Brain pericyte (primary cell): ENCODE results near the gene NKX2-2.

ENCODE experiments used
- DNase-seq: peaks from one replicate; pipeline ENCODE4 v3.0.0-alpha.2; 2012; ENCODE audit warnings: low read depth, low spot score

The NKX2-2 gene

DNA sequence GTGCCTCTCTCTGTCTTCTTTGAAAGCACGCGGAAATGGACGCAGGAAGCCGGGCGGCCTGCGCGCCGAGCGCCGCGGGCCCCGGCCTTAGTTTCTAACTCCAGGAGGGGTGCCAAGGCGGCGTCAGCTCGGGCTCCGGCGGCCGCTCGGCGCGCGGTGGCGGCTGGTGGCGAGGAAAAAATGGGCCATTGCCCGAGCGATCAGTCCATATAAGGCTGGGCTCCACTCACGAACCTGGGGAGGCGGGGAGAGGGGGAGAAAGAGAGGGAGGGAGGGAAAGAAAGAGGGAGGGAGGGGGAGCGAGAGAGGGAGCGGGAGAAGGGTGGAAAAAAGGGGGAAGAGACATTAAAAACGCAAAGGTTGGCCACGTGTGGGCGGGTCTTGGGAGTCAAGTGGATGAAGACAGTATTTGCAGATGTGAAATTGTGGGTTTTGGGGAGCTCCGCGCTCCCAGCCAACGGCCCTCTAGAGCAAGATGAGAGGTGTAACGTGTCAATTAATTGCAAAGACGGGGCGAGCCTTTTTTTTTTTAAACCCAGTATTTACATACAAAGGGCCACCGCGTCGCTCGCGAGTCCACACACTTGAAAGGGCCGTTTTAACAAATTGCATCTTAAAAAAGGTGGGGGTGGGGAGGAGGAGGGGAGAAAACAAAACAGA is at the start of gene NKX2-2:
Gene NKX2-2, minus strand, starts transcription at position 184 of the 660 bp plus-strand sequence. CDS start 395 bp downstream, outside the sequence.
- no peak for DNase-seq

DNA sequence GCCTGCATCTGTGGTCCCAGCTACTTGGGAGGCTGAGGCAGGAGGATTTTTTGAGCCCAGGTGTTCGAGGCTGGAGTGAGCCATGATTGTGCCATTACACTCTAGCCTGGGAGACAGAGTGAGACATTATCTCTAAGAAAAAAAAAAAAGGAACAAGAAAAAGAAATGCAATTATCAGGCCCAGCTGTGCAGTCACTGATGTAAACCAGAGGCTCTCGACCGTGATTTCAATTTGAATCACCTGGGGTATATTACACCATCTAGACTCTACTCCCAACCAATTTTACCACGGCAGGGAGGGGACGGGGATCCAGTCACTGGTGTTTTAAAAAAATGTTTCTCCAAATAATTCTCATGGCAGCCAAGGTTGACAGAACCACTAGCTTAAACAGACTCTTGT is 48.8 kb upstream of the NKX2-2 start:
- DNase-seq, result no peak

DNA sequence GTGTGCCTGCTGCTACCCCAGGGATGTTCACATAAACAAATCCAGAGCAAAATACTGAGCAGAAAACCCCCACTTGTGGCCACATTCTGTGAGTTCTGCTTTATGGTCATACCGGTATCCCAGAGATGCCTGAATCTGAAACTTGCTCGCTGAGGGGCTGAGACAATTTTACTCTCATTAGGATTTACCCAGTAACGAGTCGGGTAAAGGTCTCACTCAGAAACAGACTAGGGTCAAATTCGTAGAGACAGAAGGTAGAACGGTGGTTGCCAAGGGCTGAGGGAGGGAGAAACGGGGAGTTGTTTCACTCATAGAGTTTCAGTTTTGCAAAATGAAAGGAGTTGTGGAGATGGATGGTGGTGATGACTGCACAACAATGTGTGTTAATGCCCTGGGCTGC is 45.4 kb upstream of the NKX2-2 start:
- DNase-seq, result no peak

DNA sequence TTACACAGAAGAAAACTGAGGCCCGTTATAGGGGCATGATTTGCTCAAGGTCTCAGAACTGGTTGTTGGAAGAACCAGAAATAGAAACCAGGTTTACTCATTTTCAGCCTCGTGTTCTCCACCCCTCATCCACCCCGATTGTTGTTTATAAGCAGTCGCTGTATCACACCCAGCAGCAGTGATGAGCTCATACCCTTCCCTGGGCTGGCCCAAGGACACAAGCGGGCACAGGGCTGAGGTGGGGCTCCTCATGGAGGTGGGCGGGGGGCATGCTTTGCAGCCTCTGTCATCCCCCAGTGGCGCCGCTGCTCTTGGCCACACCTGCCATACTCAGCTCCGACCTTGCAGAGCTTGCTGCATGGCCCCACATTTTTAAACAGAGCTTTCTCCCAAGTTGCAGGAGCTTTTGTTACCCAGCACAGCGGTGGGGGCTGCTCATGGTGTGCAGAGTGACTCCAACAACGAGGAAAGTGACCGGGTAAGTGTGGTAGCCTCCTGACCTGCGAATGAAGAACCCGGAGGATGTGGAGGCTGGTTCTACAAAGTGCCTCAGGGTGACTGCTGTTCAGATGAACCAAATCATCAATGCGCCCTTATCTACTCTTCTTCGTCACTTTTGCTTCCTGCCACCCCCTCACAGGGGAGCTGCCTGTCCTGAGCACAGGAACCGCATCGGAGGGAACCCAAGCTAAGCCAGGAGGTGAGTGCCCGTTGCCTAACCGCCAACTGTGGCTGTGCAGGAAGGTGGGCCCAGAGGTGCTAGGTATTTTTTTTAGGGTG is 43.6 kb upstream of the NKX2-2 start:
- DNase-seq, result no peak

DNA sequence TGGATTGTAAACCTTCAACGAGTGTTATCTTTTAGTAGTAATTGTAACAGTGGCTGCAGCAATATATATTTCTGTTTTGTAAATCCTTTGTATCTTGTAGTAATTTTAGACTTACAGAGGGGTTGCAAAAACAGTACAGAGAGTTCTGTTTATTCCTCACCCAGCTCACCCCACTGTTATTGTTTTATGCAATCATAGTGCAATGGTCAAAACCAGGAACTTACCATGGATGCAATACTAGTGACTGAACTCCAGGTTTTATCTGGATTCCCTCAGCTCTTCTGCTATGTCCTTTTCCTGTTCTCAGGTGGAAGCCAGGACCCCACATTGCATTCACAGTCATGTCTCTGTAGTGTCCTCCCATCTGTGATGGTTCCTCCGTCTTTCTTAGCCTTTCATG is 42.5 kb upstream of the NKX2-2 start:
- no peak for DNase-seq

DNA sequence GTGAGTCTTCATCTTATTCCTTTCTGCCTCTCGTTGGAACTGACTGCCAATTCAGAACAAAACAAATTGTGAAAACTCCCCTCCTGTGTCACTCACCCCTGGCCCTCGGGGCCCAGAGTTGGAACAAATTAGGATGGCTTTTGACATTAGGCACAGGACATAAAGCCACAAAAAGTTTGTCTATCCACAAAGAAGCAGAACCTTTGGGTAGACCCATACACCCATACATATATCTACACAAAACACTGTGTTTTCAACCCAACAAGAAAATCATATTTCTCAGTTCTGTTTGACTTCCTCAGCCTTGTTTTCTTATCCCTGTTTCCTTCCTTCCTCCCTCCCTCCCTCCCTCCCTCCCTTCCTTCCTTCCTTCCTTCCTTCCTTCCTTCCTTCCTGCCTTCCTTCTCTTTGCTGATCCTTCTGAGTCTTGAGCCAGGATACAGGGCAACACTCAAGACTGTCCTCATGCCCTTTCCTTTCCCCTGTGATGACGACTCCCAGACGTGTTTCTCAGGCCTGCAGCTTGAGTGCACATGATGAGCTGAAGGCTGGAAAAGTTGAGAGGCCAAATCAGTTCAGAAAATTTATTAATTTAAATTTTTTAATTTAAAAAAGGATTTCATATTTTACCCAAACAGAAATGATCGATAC is 41.7 kb upstream of the NKX2-2 start:
- DNase-seq, result no peak

DNA sequence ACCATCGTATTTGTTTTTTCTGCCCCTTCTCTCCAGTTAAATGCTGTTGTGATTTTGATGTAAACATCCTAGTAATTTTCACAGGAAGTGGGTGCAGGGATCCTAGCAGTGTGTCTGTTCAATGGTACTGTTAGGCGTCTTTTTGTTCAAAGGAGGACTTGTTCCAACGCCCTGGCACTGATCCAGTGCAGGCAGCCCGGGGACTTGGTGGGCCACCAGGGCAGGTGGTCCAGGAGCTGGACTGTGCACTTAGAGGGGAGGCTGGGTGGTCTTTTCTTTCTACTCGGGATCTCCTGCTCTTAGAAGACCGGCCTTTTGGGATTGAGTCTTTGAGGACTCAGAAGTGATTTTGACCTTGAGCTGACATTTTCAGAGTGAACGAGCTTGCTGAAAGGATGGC is 41.1 kb upstream of the NKX2-2 start:
- no peak for DNase-seq

DNA sequence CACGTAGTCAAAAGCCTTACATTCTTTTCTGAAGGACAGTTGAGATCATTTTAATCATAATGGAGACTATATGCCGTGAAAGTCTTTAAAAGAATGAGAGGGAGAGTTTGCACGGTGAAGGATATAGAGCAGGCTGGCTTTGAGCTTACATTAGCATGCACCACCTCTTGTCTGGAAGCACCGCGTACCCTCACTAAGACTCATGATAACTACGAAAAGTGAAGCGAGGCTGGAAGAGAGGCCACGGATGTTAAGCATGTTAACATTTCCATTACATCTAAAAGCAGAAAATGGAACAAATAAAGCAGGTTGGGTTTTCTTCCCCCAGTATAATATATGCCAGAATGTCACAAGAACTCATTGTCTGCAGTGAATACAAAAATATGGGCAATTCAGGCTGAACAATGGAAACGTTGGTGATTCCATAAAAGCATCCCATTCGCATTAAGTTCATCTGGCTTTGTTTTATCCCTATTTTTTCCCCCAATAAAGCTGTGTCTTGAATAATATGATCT is 40.6 kb upstream of the NKX2-2 start:
- DNase-seq, result no peak

DNA sequence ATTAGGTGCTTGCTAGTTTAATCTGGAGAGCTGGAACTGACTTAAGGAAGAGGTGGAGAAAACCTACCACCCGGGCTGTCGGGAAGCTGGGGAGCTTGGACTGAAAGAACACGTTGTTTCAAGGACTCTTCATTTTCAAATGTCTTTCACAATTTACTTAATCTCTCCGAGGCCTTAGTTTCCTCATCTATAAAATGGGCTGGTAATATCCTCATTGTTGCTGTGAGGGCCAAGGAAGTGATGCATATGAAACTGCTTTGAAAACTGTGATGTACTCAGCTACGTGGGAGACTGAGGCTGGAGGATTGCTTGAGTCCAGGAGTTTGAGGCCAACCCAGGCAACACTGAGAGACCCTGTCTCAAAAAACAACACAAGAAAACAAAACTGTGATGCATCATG is 36.7 kb upstream of the NKX2-2 start:
- DNase-seq, result no peak

DNA sequence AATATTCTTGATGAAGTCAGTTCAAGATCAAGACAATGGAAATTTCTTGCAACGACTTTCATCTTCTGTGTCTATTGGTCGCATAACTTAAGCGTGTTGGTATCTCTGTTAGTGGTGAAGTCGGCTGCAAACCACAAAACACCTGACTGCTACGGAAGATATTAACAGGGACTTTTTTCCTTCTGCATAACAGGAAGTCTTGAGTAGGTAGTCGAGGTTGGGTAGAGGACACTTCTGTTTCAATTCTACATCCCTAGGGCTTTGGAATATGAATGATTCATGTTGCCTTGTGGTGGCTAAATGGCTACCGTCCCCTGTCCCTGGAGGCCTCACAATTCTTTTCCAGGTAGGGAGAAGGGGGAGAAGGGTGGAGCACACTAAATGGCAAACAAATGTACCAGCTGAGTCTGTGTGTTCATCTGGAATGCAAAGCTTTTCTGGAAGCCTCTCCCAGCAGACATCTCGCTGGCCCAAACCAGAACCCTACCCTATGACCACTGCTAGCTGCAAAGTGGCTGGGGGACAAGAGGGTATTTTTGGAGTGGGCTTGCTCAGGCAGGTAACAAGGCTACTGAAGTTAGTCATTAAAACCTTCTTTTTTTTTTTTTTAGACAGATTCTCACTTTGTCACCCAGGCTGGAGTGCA is 34.6 kb upstream of the NKX2-2 start:
- no peak for DNase-seq

DNA sequence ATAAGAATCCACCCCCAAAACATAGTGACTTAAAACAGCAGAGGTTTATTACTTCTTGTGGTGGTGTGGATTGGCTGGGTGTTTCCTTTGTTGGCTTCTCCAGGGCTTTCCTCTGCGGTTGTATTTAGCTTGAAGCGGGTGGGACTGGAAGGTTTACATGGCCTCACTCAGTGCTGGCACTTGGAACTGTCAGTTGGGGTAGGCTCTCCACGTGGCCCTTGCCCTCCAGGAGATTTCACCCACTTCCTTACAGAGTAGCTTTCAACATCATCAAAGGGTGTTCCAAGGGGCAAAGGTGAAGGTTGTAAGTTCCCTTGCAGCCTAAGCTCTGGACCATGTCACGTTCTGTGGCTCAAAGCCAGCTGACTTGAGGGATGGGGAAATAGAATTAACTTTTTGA is 32.5 kb upstream of the NKX2-2 start:
- no peak for DNase-seq

DNA sequence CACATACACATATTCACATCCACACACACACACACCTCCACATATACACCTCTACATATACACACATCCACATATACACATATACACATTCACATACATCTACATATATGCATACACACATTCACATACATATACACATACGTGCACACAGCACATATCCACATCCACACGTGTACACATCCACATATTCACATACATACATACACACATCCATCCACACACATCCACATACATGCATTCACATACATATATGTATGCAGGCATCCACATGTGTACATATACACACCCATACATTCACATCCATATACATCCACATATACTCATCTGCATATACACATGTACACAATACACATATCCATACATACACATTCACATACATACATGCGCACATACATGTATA is 25.6 kb upstream of the NKX2-2 start:
- DNase-seq, result no peak

DNA sequence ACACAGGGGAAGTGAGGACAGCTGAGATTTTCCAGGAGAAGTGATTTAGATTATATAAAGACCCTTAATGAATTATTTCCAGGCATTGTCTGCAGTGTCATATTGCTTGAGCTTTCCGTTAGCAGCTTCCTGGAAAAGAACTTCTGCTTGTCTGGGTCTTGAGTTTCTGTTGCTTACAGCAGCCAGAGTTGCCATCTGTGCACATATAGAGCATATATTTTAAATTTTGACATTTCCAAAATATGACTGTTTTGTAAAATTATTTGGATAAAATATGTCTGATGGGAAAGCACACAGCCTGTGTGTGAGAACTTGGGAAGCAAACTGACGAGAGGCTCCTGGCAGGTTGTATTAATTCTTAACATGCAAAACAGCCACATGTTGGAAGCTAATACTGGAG is 21.0 kb upstream of the NKX2-2 start:
- no peak for DNase-seq

DNA sequence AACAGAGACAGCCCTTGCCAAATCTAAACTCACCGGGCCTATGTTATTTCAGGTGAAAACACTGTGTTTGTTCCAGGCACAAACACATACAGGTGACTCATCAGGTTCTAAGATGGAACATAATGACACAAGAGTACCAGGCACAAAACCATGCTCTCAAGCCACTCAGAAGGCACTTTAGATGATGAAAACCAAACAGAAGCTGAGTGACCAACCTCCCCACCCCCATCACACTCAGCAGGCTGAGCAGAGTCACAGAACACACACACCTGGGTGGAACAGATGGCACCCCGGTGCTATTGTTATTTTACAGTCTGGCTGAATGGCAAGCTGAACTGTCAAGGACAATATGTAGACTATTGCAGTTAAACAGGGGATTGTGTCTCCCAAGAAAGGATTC is 20.6 kb upstream of the NKX2-2 start:
- DNase-seq, result no peak

DNA sequence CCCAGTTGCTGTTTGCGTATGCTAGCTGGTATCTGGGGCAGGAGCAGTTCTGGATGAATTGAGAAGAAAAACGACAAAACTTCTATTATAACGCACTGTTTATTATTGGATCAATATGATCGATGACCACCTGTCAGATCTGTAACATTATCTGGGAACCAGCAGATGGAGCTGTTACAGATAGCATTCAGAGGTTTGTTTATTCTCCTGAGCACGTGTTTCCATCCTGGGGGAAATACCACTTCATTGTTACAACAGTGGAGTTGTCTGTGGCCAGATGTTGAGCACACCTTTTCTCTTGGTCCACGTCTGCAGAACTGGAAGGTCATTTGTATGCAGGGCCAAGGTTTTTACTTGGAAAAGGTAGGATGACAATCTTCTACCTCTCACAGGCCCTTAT is 16.0 kb upstream of the NKX2-2 start:
- DNase-seq, result no peak

DNA sequence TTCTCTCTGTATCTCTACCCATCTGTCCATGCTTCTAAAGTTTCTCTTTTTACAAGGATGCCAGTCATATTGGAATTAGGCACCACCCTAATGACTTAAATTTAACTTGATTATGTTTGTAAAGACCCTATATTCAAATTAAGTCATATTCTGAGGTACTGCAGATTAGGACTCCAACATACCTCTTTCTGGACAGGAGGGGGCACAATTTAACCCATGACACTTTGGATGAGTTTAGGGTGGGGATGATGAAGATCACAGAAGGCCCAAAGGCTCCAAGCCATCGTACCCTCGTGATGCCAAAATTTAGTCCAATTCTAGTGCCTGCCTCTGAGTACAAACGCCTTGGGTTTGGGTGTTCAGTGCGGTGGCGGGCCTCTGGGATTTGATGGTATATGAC is 15.0 kb upstream of the NKX2-2 start:
- no peak for DNase-seq

DNA sequence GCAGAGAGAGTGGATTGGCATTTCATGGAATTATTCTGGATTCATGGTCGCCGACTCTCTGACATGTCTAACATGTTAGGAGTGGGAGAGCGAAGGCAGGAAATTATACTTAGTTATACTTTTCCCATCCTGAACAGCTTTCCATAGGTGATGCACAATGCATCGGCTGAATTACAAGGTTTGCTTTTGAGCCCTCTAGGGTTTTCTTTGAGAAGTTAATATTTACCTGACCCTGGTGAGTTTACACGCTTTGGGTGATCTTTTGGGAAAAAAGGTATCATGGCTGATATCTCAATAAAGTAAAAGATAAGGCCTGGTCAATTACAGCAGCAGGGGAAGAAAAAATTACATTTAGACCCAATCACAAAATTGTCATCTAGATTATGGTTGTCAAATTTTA is 14.0 kb upstream of the NKX2-2 start:
- DNase-seq, result no peak

DNA sequence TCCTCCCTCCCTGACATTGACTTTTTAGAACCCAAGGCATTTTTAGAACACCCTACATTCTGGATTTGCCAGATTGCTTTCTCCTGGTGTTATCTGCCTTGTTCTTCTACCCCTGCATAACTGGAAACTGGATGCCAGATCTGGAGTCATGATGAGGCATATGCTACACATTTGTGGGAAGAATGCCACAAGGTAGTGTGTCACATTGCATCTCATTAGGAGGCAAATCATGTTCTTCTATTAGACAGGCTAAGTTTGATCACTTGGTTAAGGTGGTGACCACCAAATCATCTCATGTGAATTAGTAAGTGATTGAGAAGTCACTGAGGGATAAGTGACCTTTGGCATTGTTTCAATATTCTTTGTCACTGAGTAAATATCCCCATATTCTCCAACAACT is 12.9 kb upstream of the NKX2-2 start:
- DNase-seq, result no peak

DNA sequence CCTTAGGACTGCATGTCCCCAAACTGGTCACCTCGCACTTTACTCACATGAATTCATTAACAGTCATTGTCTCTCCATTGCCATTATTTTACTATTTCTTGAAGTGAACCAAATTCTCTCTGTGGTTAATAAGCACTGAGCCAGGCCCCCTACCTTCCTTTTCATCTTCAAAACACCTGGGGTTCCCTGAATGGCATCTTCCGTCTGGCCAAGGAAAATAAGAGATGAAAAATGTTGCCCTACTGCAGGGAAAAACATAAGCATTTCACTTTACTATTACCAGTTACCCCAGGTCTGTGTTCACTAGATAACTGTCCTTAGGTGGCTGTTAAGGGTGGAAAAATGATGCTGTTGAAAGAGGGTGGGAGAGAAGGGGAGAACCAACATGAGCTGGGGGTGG is 10.0 kb upstream of the NKX2-2 start:
- no peak for DNase-seq

DNA sequence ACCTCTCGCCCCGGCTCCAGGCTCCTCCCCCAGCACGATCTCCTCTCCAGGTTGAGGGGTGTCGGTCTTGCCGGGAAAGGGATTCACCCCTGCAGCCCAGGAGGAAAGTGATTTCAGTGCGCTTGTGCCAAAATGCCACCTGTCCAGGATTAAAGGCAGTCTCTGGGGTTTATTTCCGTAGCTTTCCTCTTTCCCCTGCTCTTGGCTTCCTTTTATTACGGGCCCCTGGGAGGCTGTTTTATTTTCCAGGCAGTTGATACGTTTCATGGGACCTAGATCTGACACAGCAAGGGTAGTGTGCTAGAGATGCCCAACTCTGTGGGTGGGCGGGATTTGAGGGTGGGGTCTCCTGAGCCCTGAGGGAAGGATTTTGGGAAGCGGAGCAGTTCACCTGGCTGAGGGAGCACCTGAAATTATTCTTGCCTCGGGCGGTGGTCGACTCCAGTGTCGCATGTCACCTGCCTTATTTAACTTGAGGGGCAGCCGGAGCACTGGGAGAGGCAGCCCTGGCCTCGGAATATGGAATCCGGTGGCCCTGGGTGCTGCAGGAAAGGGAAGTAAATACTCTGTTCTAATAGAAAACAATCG is 9.5 kb upstream of the NKX2-2 start:
- DNase-seq, result no peak

DNA sequence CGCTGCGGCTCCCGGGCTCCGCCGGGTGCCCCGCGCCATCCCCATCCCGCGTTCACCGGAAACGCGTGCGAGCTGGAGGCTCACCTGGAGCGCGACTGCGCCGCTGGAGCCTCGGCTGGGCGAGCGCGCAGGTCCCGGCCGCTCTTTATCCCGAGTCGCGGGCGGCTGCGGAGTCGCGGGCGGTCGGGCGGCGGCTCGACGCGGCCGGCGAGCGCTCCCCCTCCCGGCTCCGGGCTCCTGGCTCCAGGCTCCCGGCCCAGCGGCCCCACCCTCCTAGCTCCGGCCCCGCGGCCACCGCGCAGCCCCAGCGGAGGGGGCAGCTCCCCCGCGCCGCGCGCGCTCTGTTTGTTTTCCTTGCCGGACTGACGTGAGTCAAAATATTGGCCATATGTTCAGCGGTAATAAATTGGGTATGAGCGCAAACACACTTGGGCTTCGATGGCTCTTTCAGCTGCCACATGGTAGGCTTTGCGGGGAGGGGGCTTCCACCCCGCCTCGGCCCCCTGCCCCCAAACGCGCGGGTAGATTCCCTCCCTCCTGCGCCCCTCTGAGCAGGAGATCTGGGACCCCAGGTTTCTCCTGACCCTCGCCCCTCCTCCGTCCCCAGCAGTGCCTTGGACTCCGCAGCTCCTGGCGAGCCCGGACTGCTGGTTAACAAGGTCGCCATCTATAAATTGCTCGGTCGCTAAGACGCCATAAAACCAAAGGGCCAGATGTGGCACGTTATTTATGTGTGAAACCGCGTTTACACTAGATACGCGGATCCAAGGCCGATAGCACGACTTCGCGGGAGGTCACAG is 8.8 kb upstream of the NKX2-2 start:
- DNase-seq, result no peak
